Measurements from ENCODE around the gene TTLL5.
"Not testable (repeated sequence)": the region's sequence is repeated elsewhere in the genome, so short reads cannot be mapped to it uniquely, and the experiment has no call there.

The TTLL5 gene

DNA sequence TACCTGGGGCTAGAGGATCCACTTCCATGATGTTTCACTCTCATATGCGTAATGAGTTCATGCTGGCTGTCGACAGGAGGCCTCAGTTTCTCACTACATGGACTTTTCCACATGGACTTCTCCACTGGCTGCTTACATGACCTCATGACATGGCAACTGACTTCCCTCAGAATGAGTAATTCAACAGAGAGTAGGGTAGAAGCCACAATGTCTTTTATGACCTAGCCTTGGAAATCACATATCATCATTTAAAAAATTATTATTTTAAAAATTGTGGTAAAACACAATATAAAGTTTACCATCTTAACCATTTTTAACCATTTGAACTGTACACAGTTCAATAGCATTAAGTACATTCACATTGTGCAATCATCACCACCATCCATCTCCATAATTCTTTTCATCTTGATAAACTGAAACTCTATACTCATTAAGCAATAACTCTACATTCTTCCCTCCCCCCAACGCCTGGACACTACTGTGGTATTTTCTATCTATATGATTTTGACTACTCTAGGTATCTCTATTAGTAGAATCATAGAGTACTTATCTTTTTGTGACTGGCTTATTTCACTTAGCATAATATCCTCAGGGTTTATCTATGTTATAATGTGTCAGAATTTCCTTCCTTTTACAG is 176.2 kb downstream of the TTLL5 start:
- DNase-seq, result no peak

DNA sequence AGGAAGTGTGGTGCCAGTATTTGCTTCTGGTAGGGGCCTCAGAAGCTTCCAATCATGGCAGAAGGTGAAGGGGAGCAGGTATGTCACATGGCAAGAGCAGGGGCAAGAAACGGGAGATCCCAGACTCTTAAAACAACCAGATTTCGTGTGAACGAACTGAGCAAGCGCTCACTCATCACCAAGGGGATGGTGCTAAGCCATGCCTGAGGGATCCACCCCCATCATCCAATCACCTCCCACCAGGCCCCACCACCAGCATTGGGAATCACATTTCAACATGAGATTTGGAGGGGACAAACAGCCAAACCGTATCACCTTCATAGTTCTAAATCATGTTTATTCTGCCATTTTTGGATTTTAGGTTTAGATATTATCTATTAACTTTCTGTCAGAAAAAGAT is 179.9 kb downstream of the TTLL5 start:
- DNase-seq, result no peak

DNA sequence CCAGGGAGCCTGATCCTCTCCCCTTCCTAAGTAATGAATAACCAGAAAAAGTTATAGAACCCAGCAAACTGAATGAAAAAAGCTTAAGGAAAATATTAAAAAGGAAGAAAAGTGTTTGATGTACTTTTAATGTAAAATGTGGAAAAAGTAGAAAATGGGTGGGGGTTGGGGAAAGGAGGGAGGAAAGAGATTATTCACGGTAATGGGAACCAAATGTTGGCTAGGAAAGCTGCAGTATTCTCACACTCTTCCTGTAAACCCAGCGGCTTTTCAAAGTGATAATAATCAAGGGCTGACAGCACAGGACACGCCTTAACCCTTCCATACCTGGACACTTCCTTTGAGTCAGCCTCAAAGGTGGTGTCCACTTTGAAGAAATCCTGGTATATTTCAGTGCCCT is 181.5 kb downstream of the TTLL5 start:
- DNase-seq, result no peak

DNA sequence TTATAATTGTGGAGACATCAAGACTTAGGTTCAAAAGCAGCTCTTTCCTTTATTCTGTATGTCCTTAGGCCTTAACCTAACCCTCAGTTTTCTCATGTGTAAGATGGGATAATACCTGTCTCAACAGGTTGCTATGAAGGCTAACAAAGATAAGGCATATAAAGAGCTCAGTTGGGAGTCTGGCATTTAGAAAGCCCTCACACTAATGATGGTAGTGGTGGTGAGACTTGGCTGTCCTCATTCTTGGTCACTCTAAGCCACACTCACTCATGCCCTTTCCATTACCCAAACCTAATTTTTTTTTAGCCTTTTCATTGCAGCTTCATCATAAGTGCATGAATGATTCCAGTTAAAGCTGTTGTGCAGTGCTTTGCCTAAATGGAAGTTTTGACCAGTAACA is 183.4 kb downstream of the TTLL5 start:
- no peak for DNase-seq

DNA sequence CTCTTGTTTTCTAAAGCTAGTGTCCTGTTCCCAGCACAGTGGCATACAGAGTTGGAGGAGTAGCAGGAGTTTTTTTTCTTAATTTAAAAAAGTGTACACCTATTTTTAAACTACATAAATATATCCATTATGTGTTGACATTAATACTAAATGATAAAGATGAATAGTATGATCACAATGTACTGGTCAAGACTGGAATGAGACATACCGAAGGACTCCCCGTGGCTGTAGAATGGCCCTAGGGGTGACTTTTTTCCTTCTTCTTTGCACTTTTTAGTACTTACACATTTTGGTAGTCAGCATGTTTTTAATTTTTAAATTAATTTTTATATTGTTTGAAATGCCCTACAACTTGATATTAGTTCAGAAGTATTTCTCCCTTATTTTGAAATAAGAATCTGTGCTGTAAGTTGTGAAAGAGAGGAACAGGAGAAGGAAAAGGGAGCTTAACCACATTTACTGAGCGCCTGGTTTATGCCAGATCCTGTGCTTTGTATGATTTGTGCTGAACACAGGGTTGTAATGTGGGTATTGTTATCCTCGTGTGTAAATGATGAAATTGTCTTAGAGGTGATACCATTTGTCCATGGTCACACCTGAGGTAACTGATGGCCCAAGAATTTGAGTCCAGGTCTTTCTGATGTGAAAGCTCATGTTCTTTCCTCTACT is 184.2 kb downstream of the TTLL5 start:
- no peak for DNase-seq

DNA sequence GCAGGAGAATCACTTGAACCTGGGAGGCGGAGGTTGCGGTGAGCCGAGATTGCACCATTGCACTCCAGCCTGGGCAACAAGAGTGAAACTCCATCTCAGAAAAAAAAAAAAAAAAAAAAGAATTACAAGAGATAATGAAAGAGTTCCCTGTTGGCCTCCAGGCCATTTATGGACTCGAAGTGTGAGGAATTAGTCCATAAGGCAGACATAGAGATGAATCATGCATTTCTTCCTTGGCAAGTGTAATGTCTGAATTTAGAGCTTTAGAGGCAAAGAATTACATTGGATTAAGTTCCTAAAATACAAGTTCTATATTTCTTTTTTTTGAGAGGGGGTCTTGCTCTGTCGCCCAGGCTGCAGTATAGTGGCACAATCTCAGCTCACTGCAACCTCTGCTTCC is 185.6 kb downstream of the TTLL5 start:
- DNase-seq, result not testable (repeated sequence)

DNA sequence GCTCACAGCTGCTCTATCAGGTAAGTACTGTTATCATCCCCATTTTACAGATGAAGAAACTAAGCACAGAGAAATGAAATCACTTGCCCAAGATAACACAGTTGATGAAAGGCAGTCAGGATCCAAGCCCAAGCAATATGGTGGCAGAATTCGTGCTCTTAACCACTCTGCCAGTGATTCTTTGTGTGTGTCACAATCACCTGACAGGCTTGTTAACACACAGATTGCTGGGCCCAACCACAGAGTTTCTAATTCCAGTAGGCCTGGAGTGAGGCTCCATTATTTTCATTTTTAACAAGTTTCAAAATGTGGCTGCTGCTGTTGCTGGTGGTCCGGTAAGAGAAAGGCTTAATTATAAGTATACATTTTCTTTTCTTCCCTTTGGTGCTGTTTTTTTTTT is 186.5 kb downstream of the TTLL5 start:
- DNase-seq, result no peak

DNA sequence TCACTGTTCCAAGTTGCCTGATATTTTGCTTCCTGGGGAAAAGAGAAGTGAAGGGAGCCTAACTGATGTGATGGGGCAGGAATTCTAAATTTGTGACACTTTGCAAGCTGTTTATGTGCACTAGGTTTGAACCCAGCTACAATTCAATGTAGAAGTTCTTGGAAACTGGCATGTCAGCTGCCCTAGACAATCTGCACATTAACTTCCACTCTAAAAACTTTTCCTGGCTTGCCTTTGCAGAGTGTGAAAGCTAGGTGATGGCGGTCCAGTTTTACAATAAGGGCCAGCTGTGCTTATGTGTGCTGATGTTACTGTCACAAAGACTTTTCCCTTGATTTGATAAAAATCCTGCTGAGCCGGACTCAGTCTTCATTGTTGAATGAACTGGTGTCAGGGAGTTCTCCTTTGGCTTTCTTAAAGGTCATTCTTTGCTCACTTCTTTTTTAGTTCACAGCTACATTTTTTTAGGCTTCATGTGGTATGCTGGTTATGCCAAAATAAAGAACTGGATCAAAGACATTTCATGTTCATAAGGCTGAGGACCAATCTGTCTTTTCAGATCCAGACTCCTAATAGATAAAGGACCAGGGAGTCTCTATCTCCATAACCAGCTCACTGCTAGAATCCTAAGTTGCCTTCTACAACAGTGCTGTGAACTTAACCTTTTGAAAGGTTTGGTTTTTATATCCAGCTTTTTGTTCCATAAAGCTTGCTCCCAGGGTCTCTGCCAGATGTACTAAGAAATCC is 187.3 kb downstream of the TTLL5 start:
- DNase-seq, result no peak

DNA sequence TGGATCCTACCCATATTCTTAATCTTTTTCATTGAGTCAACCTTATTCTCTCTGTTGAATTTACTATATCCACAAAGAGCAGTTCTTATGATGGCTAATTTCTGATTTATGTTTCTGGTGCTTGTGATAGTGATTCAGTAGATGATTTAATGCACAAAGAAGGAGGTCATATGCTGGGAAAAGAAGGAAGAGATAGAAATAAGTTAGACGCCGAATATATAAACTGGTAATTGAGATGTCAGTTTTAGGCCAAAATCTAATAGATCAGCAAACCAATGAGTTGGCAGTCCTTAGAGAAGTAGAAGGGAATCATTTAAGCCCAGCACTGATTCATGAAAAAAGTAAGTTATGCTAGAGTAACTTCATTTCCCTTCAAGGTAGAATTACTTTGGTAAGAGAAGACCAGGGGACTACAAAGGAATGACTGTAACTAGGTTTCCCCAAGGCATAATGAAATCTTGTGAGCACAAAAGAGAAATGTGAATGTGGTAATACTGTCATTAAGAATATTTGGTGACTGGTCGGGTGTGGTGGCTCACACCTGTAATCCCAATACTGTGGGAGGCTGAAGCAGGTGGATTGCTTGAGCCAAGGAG is 188.4 kb downstream of the TTLL5 start:
- DNase-seq, result no peak

DNA sequence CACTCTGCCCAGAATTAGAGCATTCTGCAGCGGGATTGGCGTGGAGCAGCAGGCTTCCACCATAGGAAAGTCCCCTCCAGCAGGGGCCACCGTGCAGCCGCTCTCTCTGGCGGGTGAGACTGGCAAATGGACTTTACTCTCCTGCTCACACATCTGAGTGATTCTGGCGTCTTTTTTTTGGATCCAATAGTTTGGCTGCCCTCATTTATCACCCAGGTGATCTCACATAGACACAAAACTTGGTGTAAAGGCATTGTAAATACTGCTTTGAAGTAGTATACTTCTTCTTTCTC is 190.5 kb downstream of the TTLL5 start:
- DNase-seq, result no peak

DNA sequence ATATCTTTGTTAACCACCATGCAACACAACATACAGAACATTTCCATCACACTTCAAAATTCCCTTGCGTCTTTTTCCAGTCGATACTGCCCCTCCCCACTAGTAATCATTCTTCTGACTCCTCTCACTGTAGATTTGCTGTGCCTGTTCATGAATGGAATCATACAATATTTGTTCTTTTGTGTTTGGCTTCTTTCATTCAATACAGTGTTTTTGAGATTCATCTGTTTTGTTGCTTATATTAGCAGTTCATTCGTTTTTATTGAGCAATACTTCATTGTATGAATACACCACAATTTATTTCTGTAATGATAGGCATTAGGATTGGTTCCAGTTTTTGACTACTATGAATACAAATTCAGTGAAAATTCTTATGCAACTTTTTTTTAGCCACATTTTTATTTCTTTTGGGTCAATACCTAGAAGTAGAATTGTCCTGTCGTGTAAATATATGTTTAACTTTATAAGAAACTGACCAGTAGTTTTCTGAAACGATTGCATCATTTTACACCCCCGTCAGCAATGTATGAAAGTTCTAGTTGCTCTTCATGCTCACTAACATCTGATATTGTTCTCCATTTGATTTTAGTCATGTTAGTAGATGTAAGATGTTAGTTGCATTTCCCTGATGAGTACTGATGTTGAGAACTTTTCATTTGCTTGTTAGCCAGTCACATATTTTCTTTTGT is 193.2 kb downstream of the TTLL5 start:
- no peak for DNase-seq

DNA sequence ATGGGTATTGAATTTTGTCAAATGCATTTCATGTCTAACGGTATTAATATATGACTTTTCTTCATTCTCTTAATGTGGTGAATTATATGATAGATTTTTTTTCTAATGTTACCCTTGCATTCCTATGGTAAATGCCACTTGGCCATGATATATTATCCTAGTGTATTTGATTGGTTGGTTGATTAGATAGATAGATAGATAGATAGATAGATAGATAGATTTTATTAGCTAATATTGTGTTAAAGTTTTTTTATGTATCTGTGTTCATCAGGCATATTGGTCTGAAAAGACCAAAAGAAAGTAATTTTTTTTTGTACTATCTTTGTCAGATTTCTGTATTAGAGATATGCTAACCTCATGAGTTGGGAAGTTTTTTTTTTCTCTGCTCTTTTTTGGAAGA is 196.2 kb downstream of the TTLL5 start:
- DNase-seq, result no peak

DNA sequence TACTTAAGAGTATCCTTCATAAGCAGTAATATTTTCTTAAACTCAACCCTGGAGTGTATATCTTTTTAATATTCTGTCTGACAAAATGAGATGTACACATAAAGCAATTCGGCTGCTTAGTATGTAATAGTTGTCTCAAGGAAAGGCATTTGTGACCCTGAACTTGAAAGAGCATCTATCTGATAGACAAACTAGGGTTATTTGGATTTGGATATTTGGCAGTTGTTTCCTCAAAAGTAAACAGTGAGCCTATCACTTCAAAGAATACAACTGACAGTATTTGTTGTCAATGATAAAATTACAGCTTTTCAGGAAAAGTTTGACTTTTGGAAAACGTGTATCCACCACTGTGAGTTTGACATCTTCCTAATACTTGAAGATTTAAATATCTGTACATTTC is 197.3 kb downstream of the TTLL5 start:
- no peak for DNase-seq

DNA sequence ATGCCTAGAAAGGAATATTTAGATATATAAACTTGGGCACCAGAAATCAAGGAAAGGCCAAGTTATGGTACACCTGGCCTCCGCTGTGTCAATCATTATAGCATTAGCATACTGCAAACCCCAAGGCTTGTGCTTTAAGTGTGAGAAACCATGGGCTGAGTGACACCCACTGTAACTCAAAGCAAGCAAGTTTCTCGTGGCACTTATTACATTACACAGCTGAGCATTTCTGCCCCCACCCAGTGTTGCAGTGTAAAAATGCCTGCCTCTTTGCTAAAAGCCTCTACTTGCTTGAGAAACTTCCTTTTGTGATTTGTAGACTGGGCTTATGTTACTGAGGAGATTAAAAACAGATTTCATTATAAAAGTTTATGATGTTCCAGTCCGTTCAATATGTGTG is 198.7 kb downstream of the TTLL5 start:
- DNase-seq, result no peak

DNA sequence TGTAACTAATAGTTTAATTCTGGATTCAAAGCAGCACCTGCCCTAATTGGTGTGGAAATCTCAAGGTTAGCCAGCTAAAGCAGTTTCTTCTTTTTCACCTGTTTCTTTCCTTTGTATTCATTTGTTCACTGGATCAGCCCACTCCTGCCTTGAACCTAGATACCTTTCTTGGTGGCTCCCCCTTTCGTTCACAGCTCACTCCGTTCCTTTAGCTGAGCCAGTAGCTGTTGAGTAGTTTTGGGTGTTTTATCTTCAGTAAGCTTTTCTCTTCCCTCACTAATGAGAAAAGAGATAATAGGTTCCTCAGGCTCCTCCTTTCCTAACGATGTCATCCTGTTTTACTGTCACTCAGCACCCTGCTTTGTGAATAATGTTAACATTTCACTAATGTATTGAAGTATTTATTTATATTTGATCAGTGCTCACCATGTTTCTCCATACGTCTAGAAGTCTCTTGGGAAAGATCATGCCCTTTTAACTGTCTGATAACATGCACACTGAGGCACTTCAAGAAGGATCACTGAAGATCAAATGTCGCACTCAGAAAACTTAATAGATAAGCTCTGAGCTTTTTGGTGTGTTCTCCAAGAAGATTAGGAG is 199.6 kb downstream of the TTLL5 start:
- DNase-seq, result no peak

DNA sequence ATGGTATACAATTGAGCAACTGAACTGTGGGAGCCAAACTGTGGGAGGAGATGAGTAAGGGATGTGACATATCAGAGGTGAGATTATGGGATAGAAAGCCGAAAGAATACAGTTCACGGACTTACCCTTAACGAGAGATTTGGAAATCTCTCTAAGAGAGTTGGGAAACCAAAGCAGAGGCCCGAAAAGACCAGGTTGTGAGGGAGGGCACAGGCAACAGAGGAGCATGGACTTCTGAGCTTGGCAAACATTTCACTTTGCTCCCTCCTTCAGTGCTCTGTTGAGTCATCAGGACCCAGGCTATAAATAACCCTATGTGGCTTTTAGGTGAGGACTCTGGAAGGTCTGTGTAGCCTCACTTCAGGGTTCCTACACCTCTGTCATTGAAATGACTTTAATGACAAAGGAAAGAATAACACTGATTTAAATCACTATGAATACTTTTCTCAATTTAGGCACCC is 200.1 kb downstream of the TTLL5 start:
- DNase-seq, result no peak

DNA sequence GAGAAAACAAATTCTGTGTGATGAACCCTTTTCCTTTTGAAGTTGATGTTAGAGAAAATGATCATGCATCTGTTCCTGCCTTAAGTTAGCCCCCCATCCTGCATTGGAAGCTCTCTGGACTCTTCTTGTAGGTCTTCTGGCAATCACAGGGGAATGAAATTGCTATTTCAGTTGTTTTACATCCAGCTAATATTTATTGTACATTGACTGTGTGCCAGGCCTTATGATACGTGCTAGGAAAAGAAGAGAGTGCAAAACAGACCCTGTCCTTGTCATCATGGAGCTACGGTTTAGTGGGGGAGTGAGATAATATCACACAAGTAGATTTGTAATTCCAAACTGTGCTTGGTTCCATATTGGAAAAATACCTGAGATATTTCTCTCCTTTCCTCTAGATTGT is 202.2 kb downstream of the TTLL5 start:
- no peak for DNase-seq

DNA sequence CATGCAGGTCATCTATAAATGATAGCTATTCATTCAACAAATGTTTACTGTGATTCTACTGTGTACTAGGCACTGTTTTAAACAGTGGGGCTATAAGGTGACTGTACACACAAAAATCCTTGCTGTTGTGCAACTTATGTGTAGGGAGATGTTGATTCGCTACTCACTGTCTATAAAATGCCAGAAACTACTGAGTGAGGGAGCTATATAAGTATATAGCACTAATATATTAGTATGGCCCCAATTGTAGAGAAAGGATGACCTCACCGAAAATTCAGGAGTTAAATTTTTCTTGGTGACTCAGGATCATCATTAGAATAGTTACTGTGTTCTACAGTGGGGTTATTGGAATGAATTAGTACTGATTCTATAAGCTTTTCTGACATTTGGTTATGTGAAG is 203.3 kb downstream of the TTLL5 start:
- no peak for DNase-seq

DNA sequence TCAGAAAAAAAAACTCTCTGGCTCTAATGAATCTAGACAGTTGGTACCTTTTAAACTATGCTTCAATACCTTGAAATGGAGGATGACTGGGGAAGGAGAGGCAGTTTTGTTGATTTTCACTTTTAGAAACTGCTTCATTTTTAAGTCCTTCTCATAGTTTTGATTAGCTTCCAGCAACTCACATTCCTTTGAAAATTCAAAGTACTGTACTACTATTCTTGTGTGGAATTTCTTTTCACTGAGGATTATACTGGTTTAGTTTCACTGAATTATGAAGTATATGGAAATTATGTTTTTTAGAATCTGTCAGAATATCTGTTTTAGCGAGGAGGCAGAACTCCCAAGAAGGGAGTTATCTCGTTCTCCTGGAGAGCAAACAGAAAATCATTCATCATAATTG is 204.5 kb downstream of the TTLL5 start:
- no peak for DNase-seq

DNA sequence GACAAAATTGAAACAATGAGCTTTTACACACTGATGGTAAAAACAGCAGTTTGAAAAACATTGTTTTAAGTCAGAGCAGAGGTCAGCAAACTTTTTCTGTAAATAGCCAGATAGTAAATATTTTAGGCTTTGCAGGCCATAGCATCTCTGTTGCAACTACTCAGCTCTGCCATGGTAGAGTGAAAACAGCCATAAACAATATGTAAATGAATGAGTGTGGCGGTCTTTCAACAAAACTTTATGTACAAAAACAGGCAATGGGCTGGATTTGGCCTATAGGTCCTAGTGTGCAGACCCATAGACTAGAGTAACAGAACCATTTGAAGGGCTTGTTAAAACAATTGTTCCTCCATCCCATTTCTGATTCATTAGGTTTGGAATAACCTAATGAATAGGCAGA is 205.9 kb downstream of the TTLL5 start:
- no peak for DNase-seq

DNA sequence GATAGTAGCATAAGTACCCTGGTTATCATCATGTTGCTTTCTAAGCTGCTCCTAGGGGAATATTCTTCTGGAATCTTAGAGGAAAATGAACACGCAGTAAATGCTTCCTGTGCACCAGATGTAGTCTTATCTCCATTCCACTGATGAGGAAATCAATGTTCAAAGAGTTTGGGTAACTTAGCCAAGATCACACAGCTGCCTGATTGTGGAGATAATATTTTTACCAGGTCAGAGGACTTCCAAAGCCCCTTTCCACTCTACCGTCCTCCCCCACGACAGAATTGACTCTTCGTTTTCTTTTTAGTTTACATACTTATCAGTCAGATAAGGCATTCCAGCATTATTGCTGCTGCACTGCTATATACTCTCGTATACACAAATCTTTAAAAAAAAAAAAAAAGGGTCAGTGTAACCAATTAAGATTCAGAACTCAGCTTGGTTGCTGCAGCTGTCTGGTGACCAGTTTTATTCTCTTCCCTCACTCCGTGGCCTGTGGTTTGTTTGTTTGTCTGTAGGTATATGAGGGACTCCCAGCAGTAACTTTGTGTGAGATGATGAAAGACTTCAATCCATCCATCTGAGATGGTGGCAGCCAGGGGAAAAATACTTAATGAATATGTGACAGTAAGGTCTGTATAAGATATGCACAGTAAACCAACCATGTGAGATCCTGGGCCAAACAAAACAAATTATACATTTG is 210.3 kb downstream of the TTLL5 start:
- no peak for DNase-seq

DNA sequence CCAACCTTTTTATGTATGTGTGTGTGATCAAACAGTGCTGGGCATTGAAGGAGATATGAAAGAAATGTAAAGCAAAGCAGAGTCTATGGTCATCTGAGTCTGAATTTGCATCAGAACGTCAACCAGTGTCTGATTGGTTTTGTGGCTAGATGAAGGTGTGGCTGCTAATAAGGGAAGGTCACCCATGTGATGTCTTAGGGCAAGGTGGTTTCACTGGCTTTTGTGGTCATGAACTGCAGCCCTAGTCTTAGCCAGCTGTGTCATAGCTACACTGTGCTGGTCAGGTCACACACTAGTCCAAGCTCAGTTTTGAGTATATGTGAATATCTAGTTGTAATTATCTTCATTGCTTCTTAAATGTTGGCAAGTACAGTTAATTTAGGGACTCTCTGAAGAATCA is 214.9 kb downstream of the TTLL5 start:
- no peak for DNase-seq

All from stimulated activated CD4-positive, alpha-beta T cell treated with anti-CD3 and anti-CD28 coated beads, Interleukin-4, amount 100 ng/mL, for 4 hours (primary cell).